ENCODE results near the gene A4GALT.
"Not testable (repeated sequence)": the region's sequence is repeated elsewhere in the genome, so short reads cannot be mapped to it uniquely, and the experiment has no call there.

Gene A4GALT

GRCh38 chr22:42679691-42680090, 41.0 kb downstream of the A4GALT start:
- no peak for DNase-seq

DNA sequence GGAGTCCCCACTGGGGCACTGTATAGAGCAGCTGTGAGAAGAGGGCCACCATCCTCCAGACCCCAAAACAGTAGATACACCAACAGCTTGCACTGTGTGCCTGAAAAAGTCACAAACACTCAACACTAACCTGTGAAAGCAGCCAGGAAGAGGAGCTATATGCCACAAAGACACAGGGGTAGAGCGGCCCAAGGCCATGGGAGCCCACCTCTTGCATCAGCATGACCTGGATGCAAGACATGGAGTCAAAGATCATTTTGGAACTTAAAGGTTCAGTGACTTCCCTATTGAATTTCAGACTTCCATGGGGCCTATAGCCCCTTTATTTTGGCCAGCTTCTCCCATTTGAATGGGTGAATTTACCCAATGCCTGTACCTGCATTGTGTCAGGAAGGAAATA, 41.8 kb downstream of the A4GALT start:
- DNase-seq: no peak

- DNase-seq: not testable (repeated sequence)
Observed at GRCh38 chr22:42677936-42678335, 42.7 kb downstream of the A4GALT start.

DNA sequence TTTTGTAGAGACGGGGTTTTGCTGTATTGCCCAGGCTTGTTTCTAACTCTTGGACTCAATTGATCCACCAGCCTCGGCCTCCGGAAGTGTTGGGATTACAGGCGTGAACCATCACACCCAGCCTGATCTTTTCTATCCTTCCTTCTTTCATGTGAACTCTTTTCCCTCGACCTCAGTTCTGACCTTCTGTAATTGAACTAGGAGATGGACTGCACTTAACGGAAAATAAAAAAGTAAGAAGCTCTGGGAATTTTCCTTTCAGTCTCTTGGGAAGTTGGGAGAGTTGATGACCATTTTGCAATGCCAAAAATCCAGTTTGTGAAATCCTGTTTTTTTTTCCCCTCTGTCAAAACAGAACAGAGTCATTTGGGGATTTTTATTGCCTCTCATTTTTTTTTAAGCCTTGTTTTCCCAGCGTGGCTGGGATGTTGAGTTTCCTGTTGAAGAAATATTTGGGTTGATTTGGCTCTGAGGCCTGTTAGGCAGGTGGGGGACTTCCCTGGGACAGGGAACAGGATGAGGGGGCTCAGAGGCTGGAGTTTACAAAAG, 44.5 kb downstream of the A4GALT start:
- DNase-seq: no peak

DNA sequence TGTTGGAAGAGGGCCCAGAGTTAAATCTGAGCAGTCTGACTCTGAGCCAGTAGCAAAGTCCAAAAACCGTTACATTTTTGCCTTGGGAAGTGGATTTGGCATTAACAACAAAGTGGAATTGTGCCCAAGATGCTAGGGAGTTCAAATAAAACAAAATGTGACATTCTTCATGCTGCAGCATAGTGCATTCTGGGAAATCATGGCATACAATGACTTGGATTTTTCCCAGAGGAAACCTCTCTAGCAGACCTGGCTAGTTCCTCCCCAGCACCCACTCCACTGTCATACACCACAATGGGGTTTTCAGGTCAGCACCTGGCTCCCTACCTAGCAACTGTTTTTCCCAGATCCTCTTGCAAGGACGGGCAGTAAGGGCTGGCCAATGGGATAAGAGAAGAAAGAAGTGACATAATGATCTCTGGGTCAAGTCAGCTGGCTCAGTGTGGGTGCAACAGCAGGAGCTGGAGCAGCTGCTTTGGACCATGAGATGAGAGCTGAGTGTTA, 46.7 kb downstream of the A4GALT start:
- peak; percentile 21 to 74 for DNase-seq

GRCh38 chr22:42673071-42673470, 47.6 kb downstream of the A4GALT start:
- DNase-seq: not testable (repeated sequence)

GRCh38 chr22:42670921-42671709, 49.6 kb downstream of the A4GALT start:
- no peak for DNase-seq

GRCh38 chr22:42670046-42670445, 50.6 kb downstream of the A4GALT start:
- DNase-seq: no peak

- DNase-seq: not testable (repeated sequence)
Observed at GRCh38 chr22:42666393-42666792, 54.3 kb downstream of the A4GALT start.

DNA sequence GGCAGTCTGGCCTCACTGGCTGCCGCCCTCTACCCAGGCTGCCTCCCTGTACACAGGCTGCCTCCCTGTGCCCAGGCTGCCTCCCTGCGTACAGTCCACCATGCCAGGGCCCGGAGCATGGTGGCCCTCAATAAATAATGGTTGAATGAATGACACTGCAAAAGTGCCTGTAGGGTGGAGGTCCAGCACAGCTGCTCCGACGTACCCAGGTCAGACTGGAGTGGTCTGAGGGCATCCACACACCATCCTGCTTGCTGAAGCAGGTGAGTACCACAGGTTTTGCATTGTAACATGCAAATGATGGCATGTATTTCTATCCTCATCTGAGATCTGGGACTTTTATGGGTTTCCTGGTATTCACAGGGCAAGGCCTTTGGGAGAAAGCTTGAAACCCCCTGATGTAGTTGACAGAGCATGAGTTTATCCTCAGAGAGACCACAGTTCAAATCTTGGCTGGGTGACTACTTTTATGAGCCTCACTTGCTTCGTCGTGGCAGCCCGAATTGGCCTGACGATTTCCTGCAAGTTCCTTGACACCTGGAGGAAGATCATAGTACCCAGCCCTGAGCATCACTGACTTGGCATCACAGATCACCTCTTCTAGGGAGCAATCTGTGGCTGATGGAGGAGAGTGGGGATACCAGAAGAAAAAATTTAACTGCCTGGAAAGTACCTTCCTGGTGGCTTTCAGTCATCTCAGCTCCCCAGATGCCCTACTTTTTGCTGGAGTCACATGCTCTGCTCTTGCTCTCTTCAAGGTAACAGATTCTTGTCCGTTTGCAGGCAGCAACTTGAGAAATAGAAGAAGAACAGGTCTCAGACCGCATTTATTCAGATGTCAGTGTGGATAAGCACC, 55.5 kb downstream of the A4GALT start:
- no peak for DNase-seq

DNA sequence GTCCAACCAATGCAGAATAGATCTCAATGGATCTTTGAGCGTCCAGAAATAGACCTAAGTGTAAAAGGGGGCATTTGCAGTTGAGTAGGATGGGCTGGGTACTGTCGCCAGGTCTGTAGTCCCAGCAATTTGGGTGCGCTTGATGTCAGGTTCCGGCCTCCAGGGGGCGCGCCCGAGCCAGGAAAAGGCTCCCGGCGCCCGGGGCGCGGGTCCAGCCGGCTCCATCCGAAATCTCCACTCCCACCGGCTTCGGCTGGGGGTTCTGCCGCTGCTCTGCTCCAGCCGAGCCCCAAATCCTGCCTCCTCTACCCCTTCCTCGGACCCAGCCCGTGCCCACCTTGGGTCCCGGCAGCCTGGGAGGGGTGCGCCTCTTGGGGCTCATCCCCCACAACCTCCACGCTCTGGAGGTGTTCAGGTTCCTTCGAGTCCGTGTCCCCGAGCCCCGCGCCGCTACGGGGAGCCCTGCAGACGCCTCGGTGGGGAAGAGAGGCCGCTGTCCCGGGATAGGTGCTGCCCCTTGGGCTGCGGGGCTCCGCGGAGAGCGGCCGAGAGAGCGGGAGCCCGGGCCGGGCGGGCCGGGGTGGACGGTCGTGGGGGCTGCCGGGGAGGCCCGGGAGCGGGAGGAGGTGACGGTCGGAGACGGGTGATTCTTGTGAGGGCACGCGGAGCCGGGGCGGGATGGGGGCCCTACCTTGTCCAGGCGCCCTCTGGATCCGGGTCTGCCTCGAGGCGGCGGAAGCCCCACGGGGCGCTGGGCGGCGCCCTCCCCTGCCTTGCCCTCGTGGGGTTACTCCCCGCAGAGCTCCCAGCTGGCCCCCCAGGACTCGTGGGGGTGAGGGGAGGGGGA, 58.5 kb downstream of the A4GALT start:
- peak; percentile 22 to 69 for DNase-seq

GRCh38 chr22:42656578-42656977, 64.1 kb downstream of the A4GALT start:
- no peak for DNase-seq

DNA sequence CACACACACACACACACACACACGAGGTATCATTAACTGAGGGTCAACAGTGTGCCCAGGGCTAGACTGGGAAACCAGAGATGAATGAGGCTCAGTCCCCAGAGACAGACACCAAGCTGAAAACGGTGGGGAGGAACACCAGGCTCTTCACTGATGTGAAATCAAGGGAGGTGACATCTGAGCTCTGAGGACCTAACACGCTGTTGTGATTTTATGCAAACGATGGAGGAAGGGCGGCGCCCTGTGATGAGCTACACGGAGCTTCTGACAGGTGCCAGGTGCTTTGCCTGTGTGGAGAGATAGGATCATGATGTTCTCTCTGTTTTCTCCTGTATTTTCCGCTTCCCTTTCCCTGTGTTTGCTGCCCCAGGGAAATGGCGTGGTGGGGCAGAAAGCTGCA, 65.0 kb downstream of the A4GALT start:
- no peak for DNase-seq

- no peak for DNase-seq
Observed at GRCh38 chr22:42654436-42655073, 66.1 kb downstream of the A4GALT start.

- DNase-seq: no peak
Observed at GRCh38 chr22:42653999-42654398, 66.7 kb downstream of the A4GALT start.

- DNase-seq: no peak
Observed at GRCh38 chr22:42651134-42651533, 69.5 kb downstream of the A4GALT start.

- peak; percentile 40 to 67 for DNase-seq
Observed at GRCh38 chr22:42649246-42650099, 71.2 kb downstream of the A4GALT start, which contains the start of gene CYB5R3. Gene CYB5R3, minus strand, starts transcription at chr22:42649392. Its CDS starts 77 bp downstream, at chr22:42649315.

DNA sequence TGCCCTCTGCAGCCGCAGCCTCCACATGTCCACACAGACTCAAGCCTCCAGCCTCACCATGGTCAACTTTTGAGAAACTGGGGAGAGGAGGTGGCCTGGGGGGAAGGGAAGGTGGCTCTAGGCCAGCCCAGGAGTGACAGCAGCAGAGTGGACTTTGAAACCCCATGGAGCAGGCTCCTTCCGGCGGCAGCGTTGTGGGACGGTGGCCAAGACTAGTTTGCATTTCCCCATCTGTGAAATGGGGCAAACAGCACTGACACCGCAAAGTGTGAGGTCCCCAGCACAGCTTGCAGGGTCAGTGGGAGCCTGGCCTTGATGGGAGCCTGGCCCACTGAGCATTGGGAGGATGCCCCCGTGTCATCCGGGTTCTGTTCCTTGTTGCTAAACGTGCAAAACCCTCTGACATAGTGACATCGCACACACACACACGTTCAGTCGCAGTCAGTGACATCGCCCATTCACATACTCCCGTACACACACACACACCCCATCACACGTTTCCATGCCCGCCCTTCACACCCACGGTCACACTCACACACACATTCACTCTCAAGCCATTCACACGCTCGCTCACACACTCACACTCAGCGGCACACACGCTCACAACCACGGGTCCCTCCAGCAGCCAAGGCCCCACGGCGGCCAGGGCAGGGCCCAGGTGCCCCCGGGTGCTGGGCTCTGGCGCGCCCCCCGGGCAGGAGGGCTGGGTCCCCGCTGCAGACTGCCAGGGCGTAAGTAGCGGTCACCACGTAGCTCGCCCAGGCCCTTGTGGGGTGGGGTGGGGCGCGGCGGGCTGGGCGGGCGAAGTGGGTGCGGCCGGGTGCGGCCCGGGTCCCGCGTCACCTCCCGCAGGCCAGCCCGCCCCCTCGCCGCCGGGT, 72.1 kb downstream of the A4GALT start:
- DNase-seq: no peak

DNA sequence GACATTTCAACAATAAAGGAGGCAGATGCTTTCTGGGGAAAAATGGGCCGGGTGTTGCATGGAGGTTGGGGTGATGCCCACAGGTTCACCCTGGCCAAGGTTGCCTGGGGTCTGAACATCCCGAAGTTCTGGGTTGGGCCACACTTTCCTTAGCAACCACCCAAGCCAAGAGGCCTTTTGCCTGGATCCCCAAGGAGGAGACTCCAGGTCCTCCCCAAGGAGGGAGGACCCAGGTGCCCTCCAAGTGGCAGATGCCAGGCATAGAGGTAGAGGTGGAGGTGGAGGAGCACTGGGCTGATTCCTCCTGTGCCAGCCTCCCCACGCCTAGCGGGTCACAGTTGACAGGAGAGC, 72.7 kb downstream of the A4GALT start:
- DNase-seq: peak in 1 of 2 experiments; percentile 22
